ENCODE data around the gene MYO16. TPM values are rescaled to one million over a fixed set of nuclear protein-coding genes. Genes with fewer than 3 reads are reported as not detected.
A peak's percentile ranks its signal among the peaks of the same experiment; 100 is the strongest.

The MYO16 gene
- total RNA-seq, 1 donor from 2014 or later = not detected

- DNase-seq (ENCODE audit: low read depth) = no peak
- H3K27me3 ChIP-seq (ENCODE audit: control insufficient read depth, insufficient read depth, low read length) = no peaks in the 10 kb centered on the region
- no peak overlapping the region for H3K4me3 ChIP-seq (ENCODE audit: low read depth, low read length)
- FAIRE-seq = no peak
- no peaks in the 10 kb centered on the region for H3K36me3 ChIP-seq (ENCODE audit: control insufficient read depth, insufficient read depth, low read length)
- no peak for TF ChIP-seq CTCF (IDR thresholded peaks at IDR 0.05; ENCODE audit: insufficient read depth, low read length, severe bottlenecking)
Measured at GRCh38 chr13:109055850-109056249, 426.4 kb downstream of the MYO16 start.

GRCh38 chr13:109058087-109058486, 428.7 kb downstream of the MYO16 start:
- Histone ChIP-seq H3K4me3 (ENCODE audit: low read depth, low read length) (no peak overlapping the region), H3K27me3 (ENCODE audit: control insufficient read depth, insufficient read depth, low read length) (no peaks in the 10 kb centered on the region), H3K36me3 (ENCODE audit: control insufficient read depth, insufficient read depth, low read length) (no peaks in the 10 kb centered on the region)
- DNase-seq (ENCODE audit: low read depth) = no peak
- TF ChIP-seq CTCF (IDR thresholded peaks at IDR 0.05; ENCODE audit: insufficient read depth, low read length, severe bottlenecking) = no peak
- no peak for FAIRE-seq

GRCh38 chr13:109072505-109072904, 443.1 kb downstream of the MYO16 start:
- DNase-seq (ENCODE audit: low read depth) = no peak
- Histone ChIP-seq H3K4me3 (ENCODE audit: low read depth, low read length) (no peak overlapping the region), H3K27me3 (ENCODE audit: control insufficient read depth, insufficient read depth, low read length) (no peaks in the 10 kb centered on the region), H3K36me3 (ENCODE audit: control insufficient read depth, insufficient read depth, low read length) (no peaks in the 10 kb centered on the region)
- TF ChIP-seq CTCF (IDR thresholded peaks at IDR 0.05; ENCODE audit: insufficient read depth, low read length, severe bottlenecking) = no peak
- no peak for FAIRE-seq

- no peaks in the 10 kb centered on the region for H3K36me3 ChIP-seq (ENCODE audit: control insufficient read depth, insufficient read depth, low read length)
- peak; percentile 98 for FAIRE-seq
- no peaks in the 10 kb centered on the region for H3K27me3 ChIP-seq (ENCODE audit: control insufficient read depth, insufficient read depth, low read length)
- no peak overlapping the region for H3K4me3 ChIP-seq (ENCODE audit: low read depth, low read length)
- TF ChIP-seq CTCF (IDR thresholded peaks at IDR 0.05; ENCODE audit: insufficient read depth, low read length, severe bottlenecking) = no peak
- no peak for DNase-seq (ENCODE audit: low read depth)
Measured at GRCh38 chr13:109074436-109074835, 445.0 kb downstream of the MYO16 start.

- FAIRE-seq (no peak), DNase-seq (ENCODE audit: low read depth) (no peak)
- TF ChIP-seq CTCF (IDR thresholded peaks at IDR 0.05; ENCODE audit: insufficient read depth, low read length, severe bottlenecking) = no peak
- Histone ChIP-seq H3K27me3 (ENCODE audit: control insufficient read depth, insufficient read depth, low read length) (no peaks in the 10 kb centered on the region), H3K4me3 (ENCODE audit: low read depth, low read length) (no peak overlapping the region), H3K36me3 (ENCODE audit: control insufficient read depth, insufficient read depth, low read length) (no peaks in the 10 kb centered on the region)
Measured at GRCh38 chr13:109074853-109075252, 445.4 kb downstream of the MYO16 start.

GRCh38 chr13:109087916-109088623, 458.7 kb downstream of the MYO16 start:
- no peak for TF ChIP-seq CTCF (IDR thresholded peaks at IDR 0.05; ENCODE audit: insufficient read depth, low read length, severe bottlenecking)
- no peaks in the 10 kb centered on the region for H3K36me3 ChIP-seq (ENCODE audit: control insufficient read depth, insufficient read depth, low read length)
- H3K27me3 ChIP-seq (ENCODE audit: control insufficient read depth, insufficient read depth, low read length) = no peaks in the 10 kb centered on the region
- DNase-seq (ENCODE audit: low read depth) (peak; percentile 90), FAIRE-seq (peak; percentile 7)
- no peak overlapping the region for H3K4me3 ChIP-seq (ENCODE audit: low read depth, low read length)
